ENCODE measurements around the gene CILP. TPM values are rescaled to one million over a fixed set of nuclear protein-coding genes. Genes with fewer than 3 reads are reported as not detected.

CILP gene
- total and polyA plus RNA-seq, 2 experiments from 2014 or later: 0.03 TPM; not detected in 1

DNA sequence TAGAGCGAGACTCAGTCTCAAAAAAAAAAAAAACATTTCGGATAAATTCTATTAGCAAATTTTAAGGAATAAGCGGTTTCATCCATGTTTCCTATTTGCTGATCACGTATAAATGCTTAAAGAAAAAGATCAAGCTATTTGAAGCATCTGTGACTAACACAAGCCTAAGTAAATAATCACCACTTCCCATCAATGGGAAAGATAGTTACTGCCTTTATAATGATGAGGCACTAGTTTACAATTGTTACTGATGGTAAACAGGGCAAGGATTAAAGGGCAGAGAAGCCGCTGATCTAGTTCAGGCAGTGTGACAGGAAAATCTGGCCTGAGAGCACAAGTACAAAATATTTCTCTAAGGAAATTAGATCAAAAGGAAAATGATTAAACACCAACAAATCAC lies 39.8 kb downstream of the CILP start (continued):
- TF ChIP-seq, protein P1, sequence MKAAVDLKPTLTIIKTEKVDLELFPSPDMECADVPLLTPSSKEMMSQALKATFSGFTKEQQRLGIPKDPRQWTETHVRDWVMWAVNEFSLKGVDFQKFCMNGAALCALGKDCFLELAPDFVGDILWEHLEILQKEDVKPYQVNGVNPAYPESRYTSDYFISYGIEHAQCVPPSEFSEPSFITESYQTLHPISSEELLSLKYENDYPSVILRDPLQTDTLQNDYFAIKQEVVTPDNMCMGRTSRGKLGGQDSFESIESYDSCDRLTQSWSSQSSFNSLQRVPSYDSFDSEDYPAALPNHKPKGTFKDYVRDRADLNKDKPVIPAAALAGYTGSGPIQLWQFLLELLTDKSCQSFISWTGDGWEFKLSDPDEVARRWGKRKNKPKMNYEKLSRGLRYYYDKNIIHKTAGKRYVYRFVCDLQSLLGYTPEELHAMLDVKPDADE (IDR thresholded peaks at IDR 0.05): no peak
- TF ChIP-seq, protein P2, sequence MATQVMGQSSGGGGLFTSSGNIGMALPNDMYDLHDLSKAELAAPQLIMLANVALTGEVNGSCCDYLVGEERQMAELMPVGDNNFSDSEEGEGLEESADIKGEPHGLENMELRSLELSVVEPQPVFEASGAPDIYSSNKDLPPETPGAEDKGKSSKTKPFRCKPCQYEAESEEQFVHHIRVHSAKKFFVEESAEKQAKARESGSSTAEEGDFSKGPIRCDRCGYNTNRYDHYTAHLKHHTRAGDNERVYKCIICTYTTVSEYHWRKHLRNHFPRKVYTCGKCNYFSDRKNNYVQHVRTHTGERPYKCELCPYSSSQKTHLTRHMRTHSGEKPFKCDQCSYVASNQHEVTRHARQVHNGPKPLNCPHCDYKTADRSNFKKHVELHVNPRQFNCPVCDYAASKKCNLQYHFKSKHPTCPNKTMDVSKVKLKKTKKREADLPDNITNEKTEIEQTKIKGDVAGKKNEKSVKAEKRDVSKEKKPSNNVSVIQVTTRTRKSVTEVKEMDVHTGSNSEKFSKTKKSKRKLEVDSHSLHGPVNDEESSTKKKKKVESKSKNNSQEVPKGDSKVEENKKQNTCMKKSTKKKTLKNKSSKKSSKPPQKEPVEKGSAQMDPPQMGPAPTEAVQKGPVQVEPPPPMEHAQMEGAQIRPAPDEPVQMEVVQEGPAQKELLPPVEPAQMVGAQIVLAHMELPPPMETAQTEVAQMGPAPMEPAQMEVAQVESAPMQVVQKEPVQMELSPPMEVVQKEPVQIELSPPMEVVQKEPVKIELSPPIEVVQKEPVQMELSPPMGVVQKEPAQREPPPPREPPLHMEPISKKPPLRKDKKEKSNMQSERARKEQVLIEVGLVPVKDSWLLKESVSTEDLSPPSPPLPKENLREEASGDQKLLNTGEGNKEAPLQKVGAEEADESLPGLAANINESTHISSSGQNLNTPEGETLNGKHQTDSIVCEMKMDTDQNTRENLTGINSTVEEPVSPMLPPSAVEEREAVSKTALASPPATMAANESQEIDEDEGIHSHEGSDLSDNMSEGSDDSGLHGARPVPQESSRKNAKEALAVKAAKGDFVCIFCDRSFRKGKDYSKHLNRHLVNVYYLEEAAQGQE (IDR thresholded peaks at IDR 0.05; ENCODE audit: unreplicated experiment): no peak
- TF ChIP-seq STAT1 (IDR thresholded peaks at IDR 0.05; ENCODE audit: unreplicated experiment): no peak

DNA sequence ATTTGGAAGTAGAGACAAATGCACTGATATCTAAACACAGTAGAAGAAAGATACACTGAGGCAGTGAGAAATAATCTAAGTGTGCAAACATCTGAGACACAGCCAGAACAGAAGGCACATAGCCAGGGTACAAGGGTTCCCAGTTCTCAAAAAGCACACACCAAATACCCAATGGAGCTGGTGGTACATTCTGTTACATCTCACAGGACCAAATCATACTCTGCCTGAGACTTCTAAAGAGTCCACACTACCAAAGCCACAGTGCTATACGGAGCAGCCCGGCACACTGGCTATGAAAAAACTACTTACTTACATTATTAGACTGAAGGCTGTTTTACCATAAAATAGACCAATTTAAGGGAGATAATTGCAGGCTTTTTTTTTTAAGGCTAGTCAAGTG lies 45.4 kb downstream of the CILP start:
- Histone ChIP-seq H3K9me2 (ENCODE audit: insufficient read depth) (no peaks in the 10 kb centered on the region), H3K4me1 (ENCODE audit: insufficient read depth) (no peaks in the 10 kb centered on the region), H3K36me3 (ENCODE audit: insufficient read depth) (peaks cover 20% of the 10 kb centered on the region; the same call in 1 of the 2 replicates), H3K27me3 (ENCODE audit: insufficient read depth) (no peaks in the 10 kb centered on the region), H2AFZ (no peak overlapping the region), H3K79me2 (replicated peaks; ENCODE audit: insufficient read depth) (no peaks in the 10 kb centered on the region), H3K4me2 (no peak overlapping the region), H3K4me3 (no peak overlapping the region), H3K27ac (ENCODE audit: low read depth) (no peak overlapping the region), H3F3A (replicated peaks; ENCODE audit: low read depth) (no peaks in the 10 kb centered on the region), H4K20me1 (replicated peaks; ENCODE audit: insufficient read depth) (peaks cover 5% of the 10 kb centered on the region)
- Mint-ChIP-seq H3K27ac (no peak overlapping the region), H3K27me3 (ENCODE audit: insufficient read depth, low read depth, poor library complexity) (no peaks in the 10 kb centered on the region), H3K36me3 (ENCODE audit: low read depth) (peaks cover 23% of the 10 kb centered on the region; the same call in 2 of the 3 replicates), H3K4me1 (no peaks in the 10 kb centered on the region), H3K4me3 (no peak overlapping the region), H3K9me3 (no peaks in the 10 kb centered on the region)
- TF ChIP-seq JUNB (IDR thresholded peaks at IDR 0.05; ENCODE audit: unreplicated experiment): no peak
- TF ChIP-seq POLR2AphosphoS5 (IDR thresholded peaks at IDR 0.05; ENCODE audit: low read depth): no peak
- TF ChIP-seq, protein P3, sequence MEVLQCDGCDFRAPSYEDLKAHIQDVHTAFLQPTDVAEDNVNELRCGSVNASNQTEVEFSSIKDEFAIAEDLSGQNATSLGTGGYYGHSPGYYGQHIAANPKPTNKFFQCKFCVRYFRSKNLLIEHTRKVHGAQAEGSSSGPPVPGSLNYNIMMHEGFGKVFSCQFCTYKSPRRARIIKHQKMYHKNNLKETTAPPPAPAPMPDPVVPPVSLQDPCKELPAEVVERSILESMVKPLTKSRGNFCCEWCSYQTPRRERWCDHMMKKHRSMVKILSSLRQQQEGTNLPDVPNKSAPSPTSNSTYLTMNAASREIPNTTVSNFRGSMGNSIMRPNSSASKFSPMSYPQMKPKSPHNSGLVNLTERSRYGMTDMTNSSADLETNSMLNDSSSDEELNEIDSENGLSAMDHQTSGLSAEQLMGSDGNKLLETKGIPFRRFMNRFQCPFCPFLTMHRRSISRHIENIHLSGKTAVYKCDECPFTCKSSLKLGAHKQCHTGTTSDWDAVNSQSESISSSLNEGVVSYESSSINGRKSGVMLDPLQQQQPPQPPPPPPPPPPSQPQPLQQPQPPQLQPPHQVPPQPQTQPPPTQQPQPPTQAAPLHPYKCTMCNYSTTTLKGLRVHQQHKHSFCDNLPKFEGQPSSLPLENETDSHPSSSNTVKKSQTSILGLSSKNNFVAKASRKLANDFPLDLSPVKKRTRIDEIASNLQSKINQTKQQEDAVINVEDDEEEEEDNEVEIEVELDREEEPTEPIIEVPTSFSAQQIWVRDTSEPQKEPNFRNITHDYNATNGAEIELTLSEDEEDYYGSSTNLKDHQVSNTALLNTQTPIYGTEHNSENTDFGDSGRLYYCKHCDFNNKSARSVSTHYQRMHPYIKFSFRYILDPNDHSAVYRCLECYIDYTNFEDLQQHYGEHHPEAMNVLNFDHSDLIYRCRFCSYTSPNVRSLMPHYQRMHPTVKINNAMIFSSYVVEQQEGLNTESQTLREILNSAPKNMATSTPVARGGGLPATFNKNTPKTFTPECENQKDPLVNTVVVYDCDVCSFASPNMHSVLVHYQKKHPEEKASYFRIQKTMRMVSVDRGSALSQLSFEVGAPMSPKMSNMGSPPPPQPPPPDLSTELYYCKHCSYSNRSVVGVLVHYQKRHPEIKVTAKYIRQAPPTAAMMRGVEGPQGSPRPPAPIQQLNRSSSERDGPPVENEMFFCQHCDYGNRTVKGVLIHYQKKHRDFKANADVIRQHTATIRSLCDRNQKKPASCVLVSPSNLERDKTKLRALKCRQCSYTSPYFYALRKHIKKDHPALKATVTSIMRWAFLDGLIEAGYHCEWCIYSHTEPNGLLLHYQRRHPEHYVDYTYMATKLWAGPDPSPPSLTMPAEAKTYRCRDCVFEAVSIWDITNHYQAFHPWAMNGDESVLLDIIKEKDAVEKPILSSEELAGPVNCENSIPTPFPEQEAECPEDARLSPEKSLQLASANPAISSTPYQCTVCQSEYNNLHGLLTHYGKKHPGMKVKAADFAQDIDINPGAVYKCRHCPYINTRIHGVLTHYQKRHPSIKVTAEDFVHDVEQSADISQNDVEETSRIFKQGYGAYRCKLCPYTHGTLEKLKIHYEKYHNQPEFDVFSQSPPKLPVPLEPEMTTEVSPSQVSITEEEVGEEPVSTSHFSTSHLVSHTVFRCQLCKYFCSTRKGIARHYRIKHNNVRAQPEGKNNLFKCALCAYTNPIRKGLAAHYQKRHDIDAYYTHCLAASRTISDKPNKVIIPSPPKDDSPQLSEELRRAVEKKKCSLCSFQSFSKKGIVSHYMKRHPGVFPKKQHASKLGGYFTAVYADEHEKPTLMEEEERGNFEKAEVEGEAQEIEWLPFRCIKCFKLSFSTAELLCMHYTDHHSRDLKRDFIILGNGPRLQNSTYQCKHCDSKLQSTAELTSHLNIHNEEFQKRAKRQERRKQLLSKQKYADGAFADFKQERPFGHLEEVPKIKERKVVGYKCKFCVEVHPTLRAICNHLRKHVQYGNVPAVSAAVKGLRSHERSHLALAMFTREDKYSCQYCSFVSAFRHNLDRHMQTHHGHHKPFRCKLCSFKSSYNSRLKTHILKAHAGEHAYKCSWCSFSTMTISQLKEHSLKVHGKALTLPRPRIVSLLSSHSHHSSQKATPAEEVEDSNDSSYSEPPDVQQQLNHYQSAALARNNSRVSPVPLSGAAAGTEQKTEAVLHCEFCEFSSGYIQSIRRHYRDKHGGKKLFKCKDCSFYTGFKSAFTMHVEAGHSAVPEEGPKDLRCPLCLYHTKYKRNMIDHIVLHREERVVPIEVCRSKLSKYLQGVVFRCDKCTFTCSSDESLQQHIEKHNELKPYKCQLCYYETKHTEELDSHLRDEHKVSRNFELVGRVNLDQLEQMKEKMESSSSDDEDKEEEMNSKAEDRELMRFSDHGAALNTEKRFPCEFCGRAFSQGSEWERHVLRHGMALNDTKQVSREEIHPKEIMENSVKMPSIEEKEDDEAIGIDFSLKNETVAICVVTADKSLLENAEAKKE (CRISPR knock-in tag; IDR thresholded peaks at IDR 0.05): no peak
- TF ChIP-seq CREB1 (CRISPR knock-in tag; IDR thresholded peaks at IDR 0.05; ENCODE audit: low read depth): no peak
- no peak for TF ChIP-seq EZH2 (IDR thresholded peaks at IDR 0.05; ENCODE audit: low read depth, unreplicated experiment)
- TF ChIP-seq STAT1 (IDR thresholded peaks at IDR 0.05; ENCODE audit: unreplicated experiment): no peak
- ATAC-seq (no peak), DNase-seq (ENCODE audit: low spot score) (no peak)
